Stimulated activated CD4-positive, alpha-beta T cell treated with anti-CD3 and anti-CD28 coated beads, Interleukin-15, amount 100 ng/mL, for 1 hour (primary cell): ENCODE measurements around the gene KRT86.
A peak's percentile ranks its signal among the peaks of the same experiment; 100 is the strongest.
"Not testable (repeated sequence)": the region's sequence is repeated elsewhere in the genome, so short reads cannot be mapped to it uniquely, and the experiment has no call there.

ENCODE experiments used
- DNase-seq, 2 donors: peaks; one replicate each; pipeline ENCODE4 v3.0.0-alpha.2; 2020; ENCODE audit warnings: low read depth in 1 of 2, low spot score in 1 of 2

Gene KRT86

DNA sequence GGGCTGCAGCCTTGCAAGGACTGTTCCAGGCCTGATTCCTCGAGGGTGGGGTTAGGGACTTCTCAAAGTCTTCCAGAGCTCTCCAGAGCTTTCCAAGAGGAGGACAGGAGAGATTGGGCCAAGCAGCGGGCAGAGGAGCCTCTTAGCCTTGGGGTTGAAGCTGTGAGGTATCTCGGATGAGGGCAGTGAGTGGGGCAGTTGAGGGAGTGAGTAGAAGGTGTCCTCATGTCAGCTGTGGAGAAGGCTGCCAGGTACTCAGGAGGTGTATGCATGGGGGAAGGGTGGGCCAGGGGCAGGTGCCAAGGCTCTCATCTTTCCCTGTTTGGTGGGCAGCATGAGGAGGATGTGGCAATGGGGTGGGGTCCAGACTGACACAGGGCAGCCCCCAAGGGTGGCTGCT, 39.0 kb downstream of the KRT86 start:
- no peak for DNase-seq

GRCh38 chr12:52313926-52314325, 39.5 kb downstream of the KRT86 start:
- no peak for DNase-seq

DNA sequence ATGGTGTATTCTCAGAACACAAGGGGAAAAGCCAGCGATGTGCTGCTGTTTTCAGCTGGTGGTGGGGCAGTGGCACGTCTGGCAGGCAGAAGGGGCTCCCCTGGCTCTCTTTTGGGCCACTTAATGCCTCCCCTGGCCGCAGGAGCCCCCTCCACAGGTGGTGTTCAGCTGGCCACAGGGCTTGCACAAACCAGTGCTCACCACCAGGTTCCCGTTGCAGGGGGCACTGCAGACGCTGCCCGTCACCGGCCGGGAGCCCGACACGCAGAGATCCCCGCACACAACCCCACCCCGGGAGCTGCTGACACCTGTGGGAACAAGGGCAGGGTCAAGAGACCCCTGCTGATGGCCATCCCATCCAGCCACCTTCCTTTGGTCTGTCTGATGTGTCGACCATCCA, 40.1 kb downstream of the KRT86 start:
- DNase-seq: no peak

DNA sequence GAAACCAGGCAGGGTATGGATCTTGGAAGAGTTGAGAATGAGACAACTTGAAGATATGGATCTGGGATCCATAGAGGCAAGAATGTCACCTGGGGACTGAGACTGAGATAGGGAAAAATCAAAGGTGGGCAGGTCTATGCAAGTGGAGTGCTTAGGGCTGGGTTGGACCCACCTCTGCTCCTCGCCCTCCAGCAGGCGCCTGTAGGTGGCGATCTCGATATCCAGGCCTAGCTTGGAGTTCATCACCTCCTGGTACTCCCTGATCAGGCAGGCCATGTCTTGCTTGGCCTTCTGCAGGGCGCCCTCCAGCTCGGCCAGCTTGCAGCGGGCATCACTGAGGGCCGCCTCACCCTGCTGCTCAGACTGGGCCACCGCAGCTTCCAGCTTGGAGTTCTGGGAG, 41.3 kb downstream of the KRT86 start:
- DNase-seq: not testable (repeated sequence)

GRCh38 chr12:52316290-52316689, 41.8 kb downstream of the KRT86 start:
- no peak for DNase-seq

GRCh38 chr12:52316701-52317100, 42.3 kb downstream of the KRT86 start:
- no peak for DNase-seq

- DNase-seq: no peak
These were observed 43.1 kb downstream of the KRT86 start for GRCh38 chr12:52317468-52318052.

- no peak for DNase-seq
These were observed 44.0 kb downstream of the KRT86 start for GRCh38 chr12:52318241-52318990.

DNA sequence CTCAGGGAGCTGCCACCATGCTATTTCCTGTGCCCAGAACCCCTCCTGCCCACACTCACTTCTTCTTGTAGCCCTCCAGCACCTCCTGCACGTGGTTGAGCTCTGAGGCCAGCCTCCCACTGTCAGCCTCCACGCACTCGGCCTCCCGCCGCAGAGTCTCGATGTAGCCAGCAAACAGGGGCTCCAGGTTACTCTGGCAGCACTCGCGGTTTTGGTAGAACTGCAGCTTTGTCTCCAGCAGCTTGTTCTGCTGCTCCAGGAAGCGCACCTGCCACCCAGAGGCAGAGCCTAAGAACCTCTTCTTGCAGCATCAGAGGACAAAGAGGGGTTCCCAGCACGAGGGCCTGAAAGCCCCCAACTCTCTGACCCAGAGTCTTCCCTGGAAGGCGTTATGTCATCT, 44.7 kb downstream of the KRT86 start:
- no peak for DNase-seq

- no peak for DNase-seq
These were observed 46.4 kb downstream of the KRT86 start, which contains the start of gene KRT83 for GRCh38 chr12:52320784-52321400. TSS of gene KRT83 (minus strand) at chr12:52321398. CDS start at chr12:52321335, 63 bp downstream.

GRCh38 chr12:52321418-52321817, 47.0 kb downstream of the KRT86 start:
- no peak for DNase-seq

DNA sequence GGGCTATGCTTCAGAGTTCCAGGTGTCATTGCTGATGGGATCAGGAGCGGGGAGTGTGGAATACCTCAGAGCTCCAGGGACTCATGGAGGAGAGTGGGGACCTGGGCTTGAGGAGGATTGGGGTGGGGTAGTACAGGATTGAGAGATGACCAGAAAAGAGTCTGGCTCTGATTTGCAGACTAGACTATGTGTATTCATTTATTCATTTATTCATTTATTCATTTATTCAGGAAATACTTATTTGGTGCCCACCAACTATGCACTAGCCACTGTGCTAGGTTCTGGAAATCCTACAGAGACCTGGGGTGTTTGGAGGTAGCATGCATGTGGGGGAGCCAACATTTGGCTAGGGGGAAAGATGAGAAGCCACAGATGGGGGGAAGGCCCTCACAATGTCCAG, 47.6 kb downstream of the KRT86 start:
- no peak for DNase-seq

DNA sequence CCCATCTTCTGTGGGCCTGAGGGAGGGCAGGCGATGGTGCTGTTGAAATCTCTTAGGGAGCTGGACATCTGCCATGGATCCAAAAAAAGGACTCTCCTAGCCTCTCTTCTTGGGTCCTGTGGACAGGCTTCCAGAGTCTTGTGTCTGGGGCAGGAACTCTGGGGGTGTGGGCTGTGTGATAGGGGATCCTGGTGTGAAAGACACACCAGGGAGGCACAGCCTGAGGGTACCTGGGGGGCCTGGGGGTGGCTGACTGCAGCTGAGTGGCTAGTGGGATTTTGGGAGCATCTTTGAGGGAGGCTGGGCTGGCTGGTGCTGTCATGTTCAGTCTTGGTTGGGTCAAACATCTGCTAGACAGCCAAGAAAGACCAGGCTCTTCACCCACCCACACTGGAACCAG, 48.6 kb downstream of the KRT86 start:
- DNase-seq: no peak

DNA sequence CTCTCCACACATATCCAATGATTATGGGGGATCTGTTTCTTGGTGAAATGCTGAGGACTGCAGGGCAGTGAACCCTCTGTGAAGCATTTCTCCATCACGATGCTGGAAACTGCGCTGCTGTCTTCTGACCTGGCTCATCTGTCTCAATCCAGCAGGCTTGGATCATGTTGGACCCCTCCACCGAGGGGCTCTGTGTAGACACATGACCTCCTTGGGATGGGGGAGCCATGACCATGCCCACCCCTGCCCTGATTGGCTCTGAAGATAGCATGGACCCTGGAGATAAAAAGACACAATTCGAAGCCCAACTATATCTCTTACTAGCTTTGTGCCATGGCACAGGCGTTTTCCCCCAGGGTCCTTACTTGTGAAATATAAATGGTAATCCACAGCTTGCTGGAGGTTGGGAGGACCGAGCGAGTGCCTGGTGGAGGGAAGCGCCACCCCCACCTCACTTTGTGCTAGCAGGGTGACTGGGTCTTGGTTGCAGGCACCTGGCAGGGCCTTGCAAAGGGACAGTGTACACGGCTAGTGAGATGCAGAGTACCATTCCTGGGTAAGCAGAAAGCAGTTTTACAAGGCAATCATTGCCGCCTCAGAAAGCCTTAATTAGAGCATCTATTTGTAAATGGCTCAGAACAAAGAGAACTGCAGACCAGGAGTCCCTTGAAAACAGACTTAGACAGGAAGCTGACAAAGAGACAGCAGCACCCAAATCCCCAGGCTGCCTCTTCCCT, 49.1 kb downstream of the KRT86 start:
- DNase-seq: no peak

- DNase-seq: no peak
These were observed 49.7 kb downstream of the KRT86 start for GRCh38 chr12:52324153-52324444.

DNA sequence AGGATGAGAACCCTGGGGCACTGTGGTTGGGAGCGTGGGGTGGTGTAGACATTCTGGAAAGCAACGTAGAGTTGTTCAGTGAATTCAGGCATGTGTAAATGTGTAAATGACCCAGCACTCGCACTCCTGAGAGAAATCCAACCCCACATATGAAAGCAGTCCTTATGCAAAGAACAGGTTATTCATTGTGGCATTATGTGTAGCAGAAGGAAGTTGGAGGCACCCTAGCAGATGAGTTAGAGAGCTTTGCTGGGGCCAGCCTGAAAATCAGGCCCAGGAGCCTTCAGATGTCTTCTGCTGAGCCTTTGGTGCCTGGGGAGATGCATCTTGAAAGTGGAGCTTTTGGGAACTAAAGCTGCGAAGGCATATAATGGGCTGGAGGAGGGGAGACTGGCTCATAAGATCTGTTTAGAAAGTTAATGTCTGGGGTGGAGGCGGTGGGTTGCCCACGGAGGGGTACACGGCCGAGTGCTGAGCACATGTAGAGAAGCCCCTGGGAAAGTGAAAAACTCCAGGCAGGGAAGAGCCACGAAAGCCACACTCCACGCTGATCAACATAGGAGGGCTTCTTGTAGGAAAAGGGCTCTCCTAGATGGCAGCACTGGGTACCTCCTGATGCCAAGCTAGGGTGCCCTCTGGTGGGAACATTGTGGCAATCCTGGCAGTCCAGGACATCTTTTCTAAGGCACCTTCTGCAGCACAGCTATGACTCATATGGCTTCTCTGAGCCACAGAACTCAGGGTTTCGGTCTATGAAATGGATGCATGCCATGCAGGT, 52.8 kb downstream of the KRT86 start:
- peak; percentile 49 to 65 for DNase-seq

GRCh38 chr12:52327830-52328500, 53.5 kb downstream of the KRT86 start:
- DNase-seq: no peak

- no peak for DNase-seq
These were observed 56.6 kb downstream of the KRT86 start for GRCh38 chr12:52331039-52331438.

GRCh38 chr12:52331833-52332232, 57.4 kb downstream of the KRT86 start:
- no peak for DNase-seq

GRCh38 chr12:52332381-52332780, 57.9 kb downstream of the KRT86 start:
- DNase-seq: no peak

DNA sequence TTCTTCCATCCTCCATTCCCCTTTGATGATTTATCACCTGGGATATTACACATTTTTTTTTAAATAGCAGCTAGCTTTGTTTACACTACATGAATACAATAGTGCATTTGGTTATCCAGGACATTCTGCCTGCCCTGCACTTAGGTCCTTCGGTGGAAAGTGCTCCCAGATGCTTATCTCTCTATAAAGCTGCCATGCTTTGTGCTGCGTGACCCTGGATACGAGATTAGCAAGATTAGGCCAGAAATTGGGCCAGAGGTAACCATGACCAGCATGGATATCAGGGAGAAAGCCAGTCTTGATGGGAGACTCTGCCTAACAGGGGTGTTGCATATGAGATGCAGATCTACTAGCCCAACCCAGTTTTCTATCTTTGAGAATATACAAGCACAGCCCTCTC, 58.9 kb downstream of the KRT86 start:
- no peak for DNase-seq
